Prostate gland (tissue), 2 donors: Measurements from ENCODE around the gene SFT2D2. TPM values are rescaled to one million over a fixed set of nuclear protein-coding genes. Genes with fewer than 3 reads are reported as not detected.

ENCODE experiments used
- DNase-seq: peaks from one replicate; pipeline ENCODE4 v3.0.0-alpha.2; 2019; ENCODE audit warnings: low spot score
- H3K27ac ChIP-seq, 2 donors: fragments of 200-600 bp; sonication (generic); 2 replicates each; pipeline ENCODE4 v1.5.1; 2017 to 2019
- H3K27me3 ChIP-seq: fragments of 200-600 bp; sonication (generic); replicated peaks from 2 replicates; pipeline ENCODE4 v1.5.1; 2019; ENCODE audit not compliant: insufficient read depth
- H3K36me3 ChIP-seq, 2 donors: fragments of 200-600 bp; sonication (generic); 1 replicate in 1 of 2; 2 replicates in 1 of 2; pipeline versions ENCODE4 v1.5.1 to v1.8.1; 2017 to 2019
- H3K4me1 ChIP-seq: fragments of 200-600 bp; sonication (generic); replicated peaks from 2 replicates; pipeline ENCODE4 v1.5.1; 2019
- H3K4me3 ChIP-seq, 2 donors: fragments of 200-600 bp; sonication (generic); 2 replicates each; pipeline ENCODE4 v1.5.1; 2017 to 2019
- H3K9me3 ChIP-seq: fragments of 200-600 bp; sonication (generic); 2 replicates; pipeline ENCODE4 v1.5.1; 2017
- POLR2A ChIP-seq: fragments of 450-650 bp; IDR thresholded peaks from one replicate; pipeline ENCODE4 v1.6.1; 2016; ENCODE audit warnings: antibody characterized with exemption, mild to moderate bottlenecking
- POLR2AphosphoS5 ChIP-seq: sonication (generic); formaldehyde crosslinking; IDR thresholded peaks from one replicate; pipeline ENCODE4 v1.6.1; 2017; ENCODE audit warnings: antibody characterized with exemption
- WGBS: methylation state at CpG from one replicate; pipeline ENCODE4 v1.1.5; 2018; 5-methylcytosine and 5-hydroxymethylcytosine counted together
- intact Hi-C: fragments of 100-400 bp; cut with DNase I; formaldehyde crosslinking; loops from one replicate; pipeline ENCODE4 v1.14.2; 2022
- small RNA-seq, 2 donors: library from RNA; depleted of rRNA; stranded (forward); fragments of <200 nt; gene quantifications; one replicate each; pipeline ENCODE3, GENCODE V24; 2016
- total RNA-seq, 2 donors: library from RNA; depleted of rRNA; stranded (reverse); fragments of >200 nt; gene quantifications; one replicate each; pipeline ENCODE4 v1.1.0, GENCODE V29; 2016
- TF ChIP-seq, protein P1 (sequence below), 4 experiments: fragments of 200-600 bp in 2 of 4; fragments of 450-650 bp in 2 of 4; sonication (generic) in 2 of 4; IDR thresholded peaks; 1 replicate in 3 of 4; 2 replicates in 1 of 4; pipeline ENCODE4 v1.5.1; 2016 to 2019; ENCODE audit warnings: antibody characterized with exemption in 4 of 4, mild to moderate bottlenecking in 2 of 4, moderate library complexity in 2 of 4

Gene SFT2D2
- total RNA-seq, 2 donors from 2014 or later, result 44.1 to 76.8 TPM

DNA sequence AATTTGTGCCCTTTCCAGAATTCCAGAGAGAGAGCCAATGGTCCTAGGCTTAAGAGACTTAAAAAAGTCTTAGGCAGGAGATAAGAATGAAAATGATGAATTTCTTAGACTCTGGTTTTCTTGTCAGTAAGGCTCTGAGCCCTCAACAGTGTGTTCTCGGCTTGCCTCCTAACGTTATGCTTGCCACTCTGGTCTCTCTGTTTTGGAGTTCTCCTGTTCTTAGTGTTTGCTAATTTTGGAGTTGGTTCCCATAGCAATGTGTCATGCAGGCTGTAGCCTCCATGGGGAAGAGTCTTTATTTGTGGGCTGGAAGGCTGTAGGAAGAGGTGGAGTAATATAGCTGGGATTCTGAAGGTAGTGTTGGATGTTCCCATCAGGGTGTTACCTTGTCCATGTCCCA, 74.8 kb downstream of the SFT2D2 start:
- Histone ChIP-seq H3K9me3 (no peaks in the 10 kb centered on the region), H3K4me3 (no peak overlapping the region), H3K36me3 (no peaks in the 10 kb centered on the region), H3K27ac (no peak overlapping the region), H3K27me3 (no peaks in the 10 kb centered on the region), H3K4me1 (no peaks in the 10 kb centered on the region)
- no peak for DNase-seq
- TF ChIP-seq, protein P1, sequence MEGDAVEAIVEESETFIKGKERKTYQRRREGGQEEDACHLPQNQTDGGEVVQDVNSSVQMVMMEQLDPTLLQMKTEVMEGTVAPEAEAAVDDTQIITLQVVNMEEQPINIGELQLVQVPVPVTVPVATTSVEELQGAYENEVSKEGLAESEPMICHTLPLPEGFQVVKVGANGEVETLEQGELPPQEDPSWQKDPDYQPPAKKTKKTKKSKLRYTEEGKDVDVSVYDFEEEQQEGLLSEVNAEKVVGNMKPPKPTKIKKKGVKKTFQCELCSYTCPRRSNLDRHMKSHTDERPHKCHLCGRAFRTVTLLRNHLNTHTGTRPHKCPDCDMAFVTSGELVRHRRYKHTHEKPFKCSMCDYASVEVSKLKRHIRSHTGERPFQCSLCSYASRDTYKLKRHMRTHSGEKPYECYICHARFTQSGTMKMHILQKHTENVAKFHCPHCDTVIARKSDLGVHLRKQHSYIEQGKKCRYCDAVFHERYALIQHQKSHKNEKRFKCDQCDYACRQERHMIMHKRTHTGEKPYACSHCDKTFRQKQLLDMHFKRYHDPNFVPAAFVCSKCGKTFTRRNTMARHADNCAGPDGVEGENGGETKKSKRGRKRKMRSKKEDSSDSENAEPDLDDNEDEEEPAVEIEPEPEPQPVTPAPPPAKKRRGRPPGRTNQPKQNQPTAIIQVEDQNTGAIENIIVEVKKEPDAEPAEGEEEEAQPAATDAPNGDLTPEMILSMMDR (IDR thresholded peaks at IDR 0.05), result no peak
- TF ChIP-seq POLR2AphosphoS5 (no peak), POLR2A (no peak)
- intact Hi-C loops, result no loop called here
- WGBS, result 79% methylated on average over 2 of the region's 2 CpGs

DNA sequence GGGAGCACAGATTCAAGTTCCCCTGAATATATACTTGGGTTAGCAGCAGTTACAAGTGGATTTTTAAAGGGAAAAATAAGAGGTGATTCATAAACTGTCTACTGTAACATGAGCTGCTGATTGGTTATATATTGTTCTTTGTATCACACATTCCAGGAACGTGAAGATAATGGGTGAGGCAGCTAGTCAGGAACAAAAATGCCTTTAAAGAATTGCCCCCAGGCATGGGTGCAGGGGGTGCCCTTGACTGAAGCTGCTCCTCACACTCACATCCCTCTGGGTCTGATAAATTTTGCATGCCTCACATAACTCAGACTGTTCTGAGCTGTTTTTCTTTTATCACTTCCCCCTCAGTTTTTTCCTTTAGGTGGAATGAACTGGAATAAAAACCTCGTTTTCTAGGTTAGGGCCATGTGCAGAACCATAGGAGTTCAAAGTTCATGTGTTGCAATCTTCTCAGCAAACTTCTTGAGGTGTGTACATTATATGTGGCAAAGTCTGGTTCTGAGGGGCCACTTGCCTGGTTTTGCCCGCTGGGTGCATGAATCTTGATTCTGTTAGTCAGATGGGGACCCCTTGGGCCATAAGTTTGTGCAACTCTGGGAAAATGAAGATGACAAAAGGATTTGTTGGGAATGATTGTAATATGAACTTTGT, 76.0 kb downstream of the SFT2D2 start:
- no peak for DNase-seq
- TF ChIP-seq POLR2AphosphoS5, result no peak
- TF ChIP-seq, protein P1 (IDR thresholded peaks at IDR 0.05), result no peak
- no peak for TF ChIP-seq POLR2A
- H3K36me3 ChIP-seq, result no peaks in the 10 kb centered on the region
- H3K27me3 ChIP-seq, result no peaks in the 10 kb centered on the region
- H3K27ac ChIP-seq, result no peak overlapping the region
- intact Hi-C loops, result no loop called here
- no peaks in the 10 kb centered on the region for H3K9me3 ChIP-seq
- WGBS, result 55% methylated on average over 3 of the region's 3 CpGs
- H3K4me3 ChIP-seq, result no peak overlapping the region
- H3K4me1 ChIP-seq, result no peaks in the 10 kb centered on the region

Small RNA genes within 50 kb of the gene (small RNA-seq; reads per million reads assigned to genes)
- 0 reads per million in 2 donors for gene AL021397.1
- 0 reads per million in 2 donors for gene RNU6-1310P

Other genes with a start within 250 kb of the SFT2D2 start
- gene GPR161, start 89.1 kb upstream of the SFT2D2 start, total RNA-seq, result 10 to 100 TPM in 1 of 2 donors, 1 to 10 TPM in 1; 4.5 to 23.3 TPM
- gene TIPRL, start 47.0 kb upstream of the SFT2D2 start, total RNA-seq, result 10 to 100 TPM; 14.2 to 29.9 TPM
- gene TBX19, start 54.9 kb downstream of the SFT2D2 start, total RNA-seq, result 1 to 10 TPM; 1.9 to 3.8 TPM